Measurements from ENCODE around the gene TBC1D5. TPM values are rescaled to one million over a fixed set of nuclear protein-coding genes. Genes with fewer than 3 reads are reported as not detected.

Gene TBC1D5
- total and polyA plus RNA-seq, 12 donors: 6.4 to 108 (median 70.7) TPM

DNA sequence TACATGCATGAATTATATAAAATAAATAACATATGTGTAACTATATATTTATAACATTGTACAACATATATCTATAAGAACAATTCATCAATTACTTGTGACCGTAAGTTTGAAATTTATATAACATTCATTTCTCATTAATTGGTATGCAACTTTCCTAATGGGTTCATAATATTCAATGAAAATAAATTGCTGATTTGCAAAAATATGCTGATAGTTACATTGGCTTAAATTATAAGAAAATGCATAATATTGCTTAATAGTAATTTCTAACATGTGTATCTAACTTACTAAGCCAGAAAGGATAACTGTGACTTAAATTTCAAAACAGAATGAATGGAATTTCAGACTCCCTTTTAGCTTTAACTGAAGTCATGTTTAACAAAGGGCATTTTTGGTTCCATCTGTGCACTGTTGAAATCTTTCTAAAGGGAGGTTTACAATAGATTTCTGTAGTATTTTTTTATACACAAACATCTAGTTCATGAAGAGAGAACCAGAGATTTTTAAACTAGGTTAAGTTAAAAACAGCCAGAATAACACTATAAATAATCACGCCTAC is 310.9 kb downstream of the TBC1D5 start:
- WGBS, 4 donors: 96 to 98% (median 97%) methylated on average over 2 of the region's 2 CpGs
- intact Hi-C loops (cut with DNase I): loop anchor here in 1 of 2 donors (10.0 kb wide), 1 partner anchor 413 kb away; no protein-coding TSS in a partner anchor
- H3K4me3 ChIP-seq: no peak overlapping the region
- H3K36me3 ChIP-seq (replicated peaks in 1 of 2): no peaks in the 10 kb centered on the region
- no peak overlapping the region for H3K27ac ChIP-seq
- TF ChIP-seq CTCF (IDR thresholded peaks at IDR 0.05) (no peak), POLR2A (IDR thresholded peaks at IDR 0.05) (no peak)
- no peaks in the 10 kb centered on the region for H3K27me3 ChIP-seq
- no peak for DNase-seq
- H3K4me1 ChIP-seq (replicated peaks in 1 of 2): no peaks in the 10 kb centered on the region
- no peaks in the 10 kb centered on the region for H3K9me3 ChIP-seq (replicated peaks in 1 of 3)

- Histone ChIP-seq H3K9me3 (replicated peaks in 1 of 3) (no peaks in the 10 kb centered on the region), H3K4me1 (replicated peaks in 1 of 2) (no peaks in the 10 kb centered on the region), H3K27me3 (no peaks in the 10 kb centered on the region), H3K4me3 (no peak overlapping the region), H3K36me3 (replicated peaks in 1 of 2) (no peaks in the 10 kb centered on the region), H3K27ac (no peak overlapping the region)
- 10 to 19% (median 12%) methylated on average over 2 of the region's 2 CpGs for WGBS, 4 donors
- no peak for DNase-seq
- no peak for TF ChIP-seq POLR2A (IDR thresholded peaks at IDR 0.05)
- TF ChIP-seq CTCF (IDR thresholded peaks at IDR 0.05): peak; percentile 31 to 60 (median 54)
- intact Hi-C loops (cut with DNase I): loop anchor here in 1 of 2 donors (10.0 kb wide), 1 partner anchor 414 kb away; no protein-coding TSS in a partner anchor
These were observed 311.4 kb downstream of the TBC1D5 start for GRCh38 chr3:17431004-17431403.

DNA sequence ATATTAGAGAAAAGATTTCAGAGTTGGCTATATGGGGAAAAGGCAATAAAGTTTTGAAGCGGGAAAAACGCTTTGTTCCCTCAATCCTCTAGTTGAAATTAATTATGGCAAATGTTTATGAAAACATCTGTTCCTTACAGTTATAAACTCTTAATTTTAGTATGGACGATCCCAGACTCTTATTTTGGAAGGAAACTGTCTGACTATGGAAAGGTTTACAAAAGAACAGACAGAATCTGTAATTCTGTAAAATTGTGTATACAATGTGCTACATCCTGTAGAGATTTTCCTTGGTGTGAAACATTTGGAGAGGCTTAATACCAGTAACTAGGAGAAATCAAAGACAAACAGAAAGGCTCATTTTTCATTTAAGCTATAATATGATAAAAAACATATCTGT is 311.8 kb downstream of the TBC1D5 start:
- Histone ChIP-seq H3K4me3 (no peak overlapping the region), H3K9me3 (replicated peaks in 1 of 3) (no peaks in the 10 kb centered on the region), H3K36me3 (replicated peaks in 1 of 2) (no peaks in the 10 kb centered on the region), H3K4me1 (replicated peaks in 1 of 2) (no peaks in the 10 kb centered on the region), H3K27ac (no peak overlapping the region), H3K27me3 (no peaks in the 10 kb centered on the region)
- TF ChIP-seq POLR2A (IDR thresholded peaks at IDR 0.05) (no peak), CTCF (IDR thresholded peaks at IDR 0.05) (no peak)
- intact Hi-C loops (cut with DNase I): loop anchor here in 1 of 2 donors (10.0 kb wide), 1 partner anchor 414 kb away; no protein-coding TSS in a partner anchor
- no peak for DNase-seq
- 64 to 86% (median 70%) methylated on average over 3 of the region's 3 CpGs for WGBS, 4 donors

DNA sequence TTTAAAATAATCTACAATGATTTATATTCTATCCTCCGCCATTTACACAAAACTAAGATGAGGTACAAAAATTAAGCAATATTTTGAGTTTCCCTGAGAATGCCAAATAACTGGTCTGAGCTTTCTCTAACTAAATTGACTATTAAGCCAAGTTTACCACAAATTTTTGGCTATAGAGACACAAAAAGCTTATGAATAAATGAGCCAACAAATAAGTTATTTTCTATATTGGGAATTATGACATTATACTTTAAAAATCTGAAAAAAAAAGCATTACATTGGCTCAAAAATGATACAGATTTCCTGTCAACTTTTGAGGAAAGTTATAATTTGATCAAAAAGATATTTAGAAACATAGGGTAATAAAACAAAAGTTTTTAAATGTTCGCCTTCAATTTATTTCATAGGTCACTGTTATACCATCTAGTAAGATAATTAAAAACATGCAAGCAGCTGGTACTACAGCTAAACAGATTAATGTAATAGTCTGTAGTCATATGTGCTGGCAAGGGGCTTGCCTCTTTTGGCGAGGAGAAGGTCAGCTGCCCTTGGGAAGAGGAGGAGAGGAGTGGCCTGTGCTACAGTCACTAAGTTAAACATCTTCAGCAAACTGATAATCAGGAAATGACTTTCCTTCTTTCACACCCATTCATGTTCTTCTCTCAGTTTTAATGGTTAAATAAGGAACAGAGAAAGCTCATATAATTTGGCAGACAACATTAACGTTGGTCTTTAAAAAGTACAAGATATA is 318.5 kb downstream of the TBC1D5 start:
- Histone ChIP-seq H3K36me3 (replicated peaks in 1 of 2) (no peaks in the 10 kb centered on the region), H3K27me3 (no peaks in the 10 kb centered on the region), H3K4me3 (no peak overlapping the region), H3K9me3 (replicated peaks in 1 of 3) (no peaks in the 10 kb centered on the region), H3K4me1 (replicated peaks in 1 of 2) (peaks cover 0 to 6% of the 10 kb centered on the region in 2 donors), H3K27ac (no peak overlapping the region)
- 61 to 69% (median 65%) methylated on average over 4 of the region's 4 CpGs for WGBS, 4 donors
- DNase-seq: peak in 6 of 7 donors; percentile 29 to 53 (median 47)
- intact Hi-C loops (cut with DNase I): no loop called here
- TF ChIP-seq POLR2A (IDR thresholded peaks at IDR 0.05) (no peak), CTCF (IDR thresholded peaks at IDR 0.05) (no peak)
